Testis (tissue), 3 donors: Measurements from ENCODE around the gene ACBD5. TPM values are rescaled to one million over a fixed set of nuclear protein-coding genes. Genes with fewer than 3 reads are reported as not detected.
A peak's percentile ranks its signal among the peaks of the same experiment; 100 is the strongest.

Source experiments
- DNase-seq: peaks from one replicate; pipeline ENCODE4 v3.0.0-alpha.2; 2019
- H3K27ac ChIP-seq, 2 donors: fragments of 200-600 bp; sonication (generic); one replicate each; pipeline ENCODE4 v1.5.1; 2019
- H3K27me3 ChIP-seq: fragments of 200-600 bp; sonication (generic); one replicate; pipeline ENCODE4 v1.5.1; 2019
- H3K36me3 ChIP-seq: fragments of 200-600 bp; sonication (generic); one replicate; pipeline ENCODE4 v1.5.1; 2017; ENCODE audit warnings: low read depth; ENCODE audit errors: missing control alignments
- H3K4me1 ChIP-seq: fragments of 200-600 bp; sonication (generic); one replicate; pipeline ENCODE4 v1.5.1; 2019
- H3K4me3 ChIP-seq, 2 donors: fragments of 200-600 bp; sonication (generic); one replicate each; pipeline ENCODE4 v1.5.1; 2017 to 2019
- H3K9me3 ChIP-seq: fragments of 200-600 bp; sonication (generic); one replicate; pipeline ENCODE4 v1.5.1; 2017
- POLR2A ChIP-seq: fragments of 450-650 bp; IDR thresholded peaks from one replicate; pipeline ENCODE4 v1.6.1; 2017; ENCODE audit warnings: antibody characterized with exemption, mild to moderate bottlenecking, moderate library complexity
- WGBS, 2 donors: methylation state at CpG; one replicate each; pipeline ENCODE4 v1.1.5; 2018; 5-methylcytosine and 5-hydroxymethylcytosine counted together
- intact Hi-C: fragments of 100-400 bp; cut with DNase I; formaldehyde crosslinking; loops from one replicate; pipeline ENCODE4 v1.15.1; 2023; ENCODE audit warnings: low total_unique reads
- polyA plus RNA-seq: library from polyadenylated mRNA; stranded (reverse); fragments of 350-450 nt; fragmentation: Illumina TruSeq; extraction: RNeasy Lipid Tissue Mini Kit (QIAGEN cat#74804); gene quantifications from one replicate; pipeline ENCODE4 v1.2.3, GENCODE V29; 2014; ENCODE audit warnings: low read depth, low replicate concordance; ENCODE audit not compliant: insufficient read depth
- total RNA-seq, 2 donors: library from RNA; depleted of rRNA; stranded (reverse); fragments of >200 nt; gene quantifications; one replicate each; pipeline ENCODE4 v1.2.3, GENCODE V29; 2016
- TF ChIP-seq, protein P1 (sequence below), 3 experiments: fragments of 450-650 bp in 2 of 3; fragments of 200-600 bp in 1 of 3; sonication (generic) in 1 of 3; IDR thresholded peaks; one replicate each; pipeline ENCODE4 v1.5.1; 2016 to 2019; ENCODE audit warnings: antibody characterized with exemption in 3 of 3, mild to moderate bottlenecking in 2 of 3, moderate library complexity in 1 of 3

The ACBD5 gene
- total and polyA plus RNA-seq, 3 donors from 2014 or later: 33.8 to 36.4 (median 33.9) TPM

DNA sequence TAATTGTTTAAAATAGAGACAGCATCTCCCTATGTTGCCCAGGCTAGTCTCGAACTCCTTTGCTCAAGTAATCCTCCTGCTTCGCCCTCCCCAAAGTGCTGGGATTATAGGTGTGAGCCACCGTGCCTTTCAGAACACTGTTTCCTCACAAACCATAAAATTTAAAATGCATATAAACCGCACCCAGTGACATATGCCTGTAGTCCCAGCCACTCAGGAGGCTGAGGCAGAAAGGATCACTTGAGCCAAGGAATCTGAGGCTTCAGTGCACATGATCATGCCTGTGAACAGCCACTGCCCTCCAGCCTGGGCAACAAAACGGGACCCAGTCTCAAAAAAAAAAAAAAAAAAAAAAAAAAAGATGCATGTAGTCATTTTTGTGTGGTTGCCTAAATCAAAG, 36.8 kb downstream of the ACBD5 start:
- no peaks in the 10 kb centered on the region for H3K9me3 ChIP-seq
- no peaks in the 10 kb centered on the region for H3K36me3 ChIP-seq
- intact Hi-C loops: no loop called here
- no peaks in the 10 kb centered on the region for H3K4me1 ChIP-seq
- WGBS, 2 donors: 95 to 96% methylated on average over 5 of the region's 5 CpGs
- H3K4me3 ChIP-seq: no peak overlapping the region
- no peak for TF ChIP-seq POLR2A
- TF ChIP-seq, protein P1, sequence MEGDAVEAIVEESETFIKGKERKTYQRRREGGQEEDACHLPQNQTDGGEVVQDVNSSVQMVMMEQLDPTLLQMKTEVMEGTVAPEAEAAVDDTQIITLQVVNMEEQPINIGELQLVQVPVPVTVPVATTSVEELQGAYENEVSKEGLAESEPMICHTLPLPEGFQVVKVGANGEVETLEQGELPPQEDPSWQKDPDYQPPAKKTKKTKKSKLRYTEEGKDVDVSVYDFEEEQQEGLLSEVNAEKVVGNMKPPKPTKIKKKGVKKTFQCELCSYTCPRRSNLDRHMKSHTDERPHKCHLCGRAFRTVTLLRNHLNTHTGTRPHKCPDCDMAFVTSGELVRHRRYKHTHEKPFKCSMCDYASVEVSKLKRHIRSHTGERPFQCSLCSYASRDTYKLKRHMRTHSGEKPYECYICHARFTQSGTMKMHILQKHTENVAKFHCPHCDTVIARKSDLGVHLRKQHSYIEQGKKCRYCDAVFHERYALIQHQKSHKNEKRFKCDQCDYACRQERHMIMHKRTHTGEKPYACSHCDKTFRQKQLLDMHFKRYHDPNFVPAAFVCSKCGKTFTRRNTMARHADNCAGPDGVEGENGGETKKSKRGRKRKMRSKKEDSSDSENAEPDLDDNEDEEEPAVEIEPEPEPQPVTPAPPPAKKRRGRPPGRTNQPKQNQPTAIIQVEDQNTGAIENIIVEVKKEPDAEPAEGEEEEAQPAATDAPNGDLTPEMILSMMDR (IDR thresholded peaks at IDR 0.05): no peak
- no peak overlapping the region for H3K27ac ChIP-seq
- no peaks in the 10 kb centered on the region for H3K27me3 ChIP-seq
- DNase-seq: no peak

DNA sequence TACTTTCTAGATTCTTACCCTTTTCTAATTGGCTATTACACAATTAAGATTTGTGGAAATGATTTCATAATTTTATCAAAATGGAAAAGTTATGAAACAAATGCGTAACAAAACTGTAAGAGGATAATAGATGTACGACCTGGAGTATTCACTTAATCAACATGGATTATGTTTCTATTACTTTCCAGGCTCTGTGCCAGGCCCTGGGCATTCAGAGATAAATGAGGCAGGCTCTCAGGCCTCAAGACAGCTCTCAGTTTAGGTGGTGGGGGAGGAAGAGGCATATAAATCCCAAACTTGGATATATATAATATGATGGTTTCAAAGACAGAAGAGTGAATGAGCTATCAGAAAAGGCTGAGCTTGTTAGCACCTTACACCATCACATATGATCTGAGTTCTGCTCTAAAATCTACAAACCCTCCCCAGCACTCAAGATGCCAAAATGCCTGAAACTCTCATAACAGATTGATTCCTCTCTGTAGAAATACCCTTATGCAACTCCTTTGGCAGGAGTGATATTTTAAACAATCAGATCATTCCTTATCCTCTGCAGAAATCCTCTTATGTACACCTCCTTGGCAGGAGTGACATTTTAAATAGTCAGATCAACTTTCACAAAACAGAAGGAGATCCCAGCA, 42.5 kb downstream of the ACBD5 start:
- Histone ChIP-seq H3K27me3 (no peaks in the 10 kb centered on the region), H3K9me3 (no peaks in the 10 kb centered on the region), H3K4me3 (no peak overlapping the region), H3K27ac (no peak overlapping the region), H3K4me1 (peaks cover 6% of the 10 kb centered on the region), H3K36me3 (no peaks in the 10 kb centered on the region)
- DNase-seq: peak; percentile 83
- 49 to 74% methylated on average over 2 of the region's 2 CpGs for WGBS, 2 donors
- intact Hi-C loops: no loop called here
- no peak for TF ChIP-seq POLR2A
- TF ChIP-seq, protein P1 (IDR thresholded peaks at IDR 0.05): no peak

DNA sequence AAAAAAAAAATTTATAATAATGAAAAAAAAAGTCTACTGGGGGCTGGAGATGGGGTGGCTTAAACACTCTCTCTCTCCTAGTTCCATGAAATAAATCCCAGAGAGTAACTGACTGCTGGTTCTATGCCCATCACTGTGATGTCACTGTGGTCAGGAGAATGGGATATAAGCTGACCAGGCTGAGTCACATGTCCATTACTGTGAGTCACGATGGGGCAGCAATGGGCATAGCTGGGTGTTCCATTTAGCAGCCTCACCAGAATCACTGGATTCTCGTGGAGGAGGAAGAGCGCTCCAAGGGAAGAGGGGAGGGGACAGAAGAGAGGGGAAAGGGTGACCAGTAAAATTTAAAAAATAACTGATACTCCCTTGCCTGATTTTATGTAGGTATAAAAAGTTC, 48.3 kb downstream of the ACBD5 start:
- intact Hi-C loops: no loop called here
- peak; percentile 57 for DNase-seq
- H3K27ac ChIP-seq: no peak overlapping the region
- peaks cover 3% of the 10 kb centered on the region for H3K4me1 ChIP-seq
- H3K9me3 ChIP-seq: no peaks in the 10 kb centered on the region
- TF ChIP-seq, protein P1 (IDR thresholded peaks at IDR 0.05): no peak
- no peak for TF ChIP-seq POLR2A
- WGBS, 2 donors: 74 to 87% methylated on average over 3 of the region's 3 CpGs
- no peak overlapping the region for H3K4me3 ChIP-seq
- no peaks in the 10 kb centered on the region for H3K36me3 ChIP-seq
- H3K27me3 ChIP-seq: no peaks in the 10 kb centered on the region

DNA sequence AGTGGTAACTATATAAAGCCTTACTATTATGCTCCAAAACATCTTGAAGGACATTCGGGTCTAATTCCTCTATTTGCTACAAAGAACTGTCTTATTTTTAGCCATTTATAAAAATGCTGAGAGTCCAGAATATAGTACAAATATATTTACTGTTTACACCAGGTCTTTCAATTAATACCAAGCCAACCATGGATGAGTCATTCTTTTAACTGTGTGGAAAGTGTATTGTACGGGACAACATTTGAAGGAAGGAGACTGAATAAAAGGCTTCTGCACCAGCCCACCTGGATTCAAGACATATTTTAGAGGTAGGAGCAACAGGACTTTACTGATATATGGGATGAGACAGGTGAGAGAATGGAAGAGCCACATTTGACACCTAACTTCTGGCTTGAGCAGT, 50.1 kb downstream of the ACBD5 start:
- Histone ChIP-seq H3K27me3 (no peaks in the 10 kb centered on the region), H3K9me3 (no peaks in the 10 kb centered on the region), H3K4me1 (peaks cover 3% of the 10 kb centered on the region), H3K27ac (no peak overlapping the region), H3K36me3 (no peaks in the 10 kb centered on the region), H3K4me3 (no peak overlapping the region)
- TF ChIP-seq POLR2A: no peak
- TF ChIP-seq, protein P1 (IDR thresholded peaks at IDR 0.05): no peak
- DNase-seq: no peak
- WGBS, 2 donors: 73 to 78% methylated on average over 2 of the region's 2 CpGs
- intact Hi-C loops: no loop called here

DNA sequence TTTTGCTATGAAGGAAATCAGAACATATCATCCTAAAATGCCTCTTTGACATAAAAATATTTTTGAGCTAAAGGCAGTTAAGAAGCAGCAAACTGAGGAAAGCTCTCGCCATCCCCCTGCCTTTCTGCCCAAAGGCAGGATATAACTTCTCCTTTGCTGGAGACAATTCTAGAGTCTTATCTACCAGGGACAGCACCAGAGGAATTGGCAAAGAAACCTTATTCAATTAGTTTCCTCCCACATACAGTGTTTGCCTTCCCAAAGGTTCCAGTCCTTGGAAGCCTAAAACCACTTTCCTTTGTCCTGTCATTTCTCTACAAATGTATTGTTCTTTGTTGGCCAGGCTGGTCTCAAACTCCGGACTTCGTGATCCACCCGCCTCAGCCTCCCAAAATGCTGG, 51.7 kb downstream of the ACBD5 start:
- DNase-seq: no peak
- no peak for TF ChIP-seq POLR2A
- TF ChIP-seq, protein P1 (IDR thresholded peaks at IDR 0.05): no peak
- H3K27ac ChIP-seq: no peak overlapping the region
- H3K27me3 ChIP-seq: no peaks in the 10 kb centered on the region
- no peaks in the 10 kb centered on the region for H3K36me3 ChIP-seq
- H3K4me1 ChIP-seq: peaks cover 3% of the 10 kb centered on the region
- H3K9me3 ChIP-seq: no peaks in the 10 kb centered on the region
- intact Hi-C loops: no loop called here
- H3K4me3 ChIP-seq: no peak overlapping the region
- 68 to 80% methylated on average over 4 of the region's 4 CpGs for WGBS, 2 donors
